Gastroesophageal sphincter (tissue), 3 donors: Measurements from ENCODE around the gene SNX8.

ENCODE experiments used
- POLR2AphosphoS5 ChIP-seq: sonication (generic); formaldehyde crosslinking; IDR thresholded peaks from one replicate; pipeline ENCODE4 v1.6.1; 2017; ENCODE audit warnings: antibody characterized with exemption
- TF ChIP-seq, protein P1 (sequence below), 4 experiments: fragments of 200-600 bp in 2 of 4; fragments of 450-650 bp in 2 of 4; sonication (generic) in 1 of 4; IDR thresholded peaks; one replicate each; pipeline ENCODE4 v1.5.1; 2017 to 2019; ENCODE audit warnings: antibody characterized with exemption in 4 of 4, mild to moderate bottlenecking in 2 of 4, moderate library complexity in 2 of 4

DNA sequence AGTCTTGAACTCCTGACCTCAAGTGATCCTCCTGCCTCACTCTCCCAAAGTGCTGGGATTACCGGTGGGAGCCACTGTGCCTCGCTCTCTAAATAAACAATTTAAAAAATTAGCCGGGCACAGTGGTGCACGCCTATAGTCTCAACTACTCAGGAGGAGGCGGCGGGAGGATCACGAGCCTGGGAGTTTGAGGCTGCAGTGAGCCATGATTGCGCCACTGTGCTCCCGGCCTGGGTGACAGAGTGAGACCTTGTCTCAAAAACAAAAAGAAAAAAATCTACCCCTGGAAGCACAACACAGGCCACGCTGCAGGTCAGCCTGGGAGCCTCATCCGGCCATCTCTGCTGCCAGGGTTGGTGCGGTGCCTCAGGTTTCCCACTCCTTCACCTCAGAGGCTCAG, 36.6 kb upstream of the SNX8 start:
- TF ChIP-seq, protein P1, sequence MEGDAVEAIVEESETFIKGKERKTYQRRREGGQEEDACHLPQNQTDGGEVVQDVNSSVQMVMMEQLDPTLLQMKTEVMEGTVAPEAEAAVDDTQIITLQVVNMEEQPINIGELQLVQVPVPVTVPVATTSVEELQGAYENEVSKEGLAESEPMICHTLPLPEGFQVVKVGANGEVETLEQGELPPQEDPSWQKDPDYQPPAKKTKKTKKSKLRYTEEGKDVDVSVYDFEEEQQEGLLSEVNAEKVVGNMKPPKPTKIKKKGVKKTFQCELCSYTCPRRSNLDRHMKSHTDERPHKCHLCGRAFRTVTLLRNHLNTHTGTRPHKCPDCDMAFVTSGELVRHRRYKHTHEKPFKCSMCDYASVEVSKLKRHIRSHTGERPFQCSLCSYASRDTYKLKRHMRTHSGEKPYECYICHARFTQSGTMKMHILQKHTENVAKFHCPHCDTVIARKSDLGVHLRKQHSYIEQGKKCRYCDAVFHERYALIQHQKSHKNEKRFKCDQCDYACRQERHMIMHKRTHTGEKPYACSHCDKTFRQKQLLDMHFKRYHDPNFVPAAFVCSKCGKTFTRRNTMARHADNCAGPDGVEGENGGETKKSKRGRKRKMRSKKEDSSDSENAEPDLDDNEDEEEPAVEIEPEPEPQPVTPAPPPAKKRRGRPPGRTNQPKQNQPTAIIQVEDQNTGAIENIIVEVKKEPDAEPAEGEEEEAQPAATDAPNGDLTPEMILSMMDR (IDR thresholded peaks at IDR 0.05) = no peak
- TF ChIP-seq POLR2AphosphoS5 = no peak
